ENCODE results near the gene NUP62. TPM values are rescaled to one million over a fixed set of nuclear protein-coding genes. Genes with fewer than 3 reads are reported as not detected.

The NUP62 gene
- total RNA-seq, 1 experiment from 2014 or later: 127 TPM

DNA sequence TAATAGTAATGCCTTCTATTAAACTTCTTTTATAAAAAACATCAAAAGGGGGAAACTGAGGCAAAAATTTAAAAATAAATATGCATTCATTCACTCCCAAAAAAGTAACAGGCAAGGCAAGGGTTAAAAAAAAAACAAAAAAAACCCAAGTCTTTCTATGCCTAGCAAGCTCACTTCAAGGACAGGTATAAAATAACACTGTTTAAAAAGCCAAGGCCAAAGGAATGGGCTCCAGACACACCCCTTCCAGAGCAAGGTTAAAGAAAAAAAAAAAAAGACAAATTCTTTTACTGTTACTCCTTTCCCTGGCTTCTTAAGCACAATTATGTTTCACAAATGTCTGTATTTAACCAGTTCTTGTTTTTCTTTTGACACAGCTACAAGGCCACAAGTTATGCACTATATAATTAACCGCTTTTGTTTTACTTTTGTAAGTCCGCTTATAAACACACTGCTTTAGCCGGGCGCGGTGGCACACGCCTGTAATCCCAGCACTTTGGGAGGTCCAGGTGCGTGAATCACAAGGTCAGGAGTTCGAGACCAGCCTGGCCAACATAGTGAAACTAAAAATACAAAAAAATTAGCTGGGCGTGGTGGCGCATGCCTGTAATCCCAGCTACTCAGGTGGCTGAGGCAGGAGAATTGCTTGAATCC is 28.1 kb upstream of the NUP62 start:
- Histone ChIP-seq H3K4me1 (ENCODE audit: insufficient read depth, low read length) (peaks cover 3% of the 10 kb centered on the region; the same call in 1 of the 2 replicates), H3K23ac (ENCODE audit: insufficient read length, low read depth, low read length) (no peak overlapping the region), H4K8ac (replicated peaks; ENCODE audit: insufficient read length, low read depth, low read length) (no peak overlapping the region), H3K79me1 (ENCODE audit: insufficient read depth, low read depth, low read length, poor library complexity, severe bottlenecking) (no peaks in the 10 kb centered on the region), H2BK20ac (ENCODE audit: low read depth, low read length, poor library complexity, severe bottlenecking) (peak overlapping the region; percentile 83), H2BK15ac (ENCODE audit: low read depth, low read length) (no peak overlapping the region), H4K91ac (ENCODE audit: insufficient read length, low read depth, low read length) (no peak overlapping the region), H2BK5ac (ENCODE audit: insufficient read length, low read length) (no peak overlapping the region), H3K9ac (ENCODE audit: extremely low read depth, insufficient read length, low read length) (no peak overlapping the region), H3K27me3 (ENCODE audit: insufficient read depth, low read length) (no peaks in the 10 kb centered on the region), H4K20me1 (ENCODE audit: control insufficient read depth, insufficient read depth, insufficient read length) (no peaks in the 10 kb centered on the region), H3K23me2 (ENCODE audit: insufficient read length, low read depth, low read length, poor library complexity, severe bottlenecking) (no peaks in the 10 kb centered on the region), H3K14ac (ENCODE audit: insufficient read depth, low read length) (no peak overlapping the region), H2BK12ac (ENCODE audit: insufficient read length, low read depth, low read length) (no peak overlapping the region), H4K5ac (ENCODE audit: insufficient read length, low read depth, low read length) (no peak overlapping the region), H3K56ac (ENCODE audit: insufficient read length, low read depth, low read length) (no peak overlapping the region), H3K9me3 (ENCODE audit: control insufficient read depth, low read depth, low read length) (no peaks in the 10 kb centered on the region), H2BK120ac (ENCODE audit: low read depth, low read length, poor library complexity, severe bottlenecking) (no peak overlapping the region), H3K4me2 (ENCODE audit: insufficient read depth, insufficient read length, low read length) (no peak overlapping the region), H2AFZ (ENCODE audit: low read length) (no peak overlapping the region), H2AK5ac (ENCODE audit: insufficient read length, low read length) (no peak overlapping the region), H3K4ac (ENCODE audit: low read depth, low read length) (no peak overlapping the region), H3K79me2 (ENCODE audit: insufficient read depth, low read length) (no peaks in the 10 kb centered on the region), H3T11ph (ENCODE audit: low read length) (no peak overlapping the region), H3K18ac (ENCODE audit: insufficient read length, low read depth, low read length) (no peak overlapping the region), H3K27ac (ENCODE audit: insufficient read length, low read depth, low read length) (no peak overlapping the region)
- DNase-seq: no peak
- peaks cover 7 to 9% of the 10 kb centered on the region in 2 experiments; a peak in 4 of 5 replicates for H3K9me3 Mint-ChIP-seq
- peaks cover 22 to 44% of the 10 kb centered on the region in 2 experiments for H3K4me1 Mint-ChIP-seq
- no CpG with 5 or more reads among the region's 10 CpGs for WGBS (ENCODE audit: extremely low coverage, insufficient read length, low lambda C conversion rate)
- H3K27ac Mint-ChIP-seq: no peak overlapping the region
- TF ChIP-seq, protein P1, sequence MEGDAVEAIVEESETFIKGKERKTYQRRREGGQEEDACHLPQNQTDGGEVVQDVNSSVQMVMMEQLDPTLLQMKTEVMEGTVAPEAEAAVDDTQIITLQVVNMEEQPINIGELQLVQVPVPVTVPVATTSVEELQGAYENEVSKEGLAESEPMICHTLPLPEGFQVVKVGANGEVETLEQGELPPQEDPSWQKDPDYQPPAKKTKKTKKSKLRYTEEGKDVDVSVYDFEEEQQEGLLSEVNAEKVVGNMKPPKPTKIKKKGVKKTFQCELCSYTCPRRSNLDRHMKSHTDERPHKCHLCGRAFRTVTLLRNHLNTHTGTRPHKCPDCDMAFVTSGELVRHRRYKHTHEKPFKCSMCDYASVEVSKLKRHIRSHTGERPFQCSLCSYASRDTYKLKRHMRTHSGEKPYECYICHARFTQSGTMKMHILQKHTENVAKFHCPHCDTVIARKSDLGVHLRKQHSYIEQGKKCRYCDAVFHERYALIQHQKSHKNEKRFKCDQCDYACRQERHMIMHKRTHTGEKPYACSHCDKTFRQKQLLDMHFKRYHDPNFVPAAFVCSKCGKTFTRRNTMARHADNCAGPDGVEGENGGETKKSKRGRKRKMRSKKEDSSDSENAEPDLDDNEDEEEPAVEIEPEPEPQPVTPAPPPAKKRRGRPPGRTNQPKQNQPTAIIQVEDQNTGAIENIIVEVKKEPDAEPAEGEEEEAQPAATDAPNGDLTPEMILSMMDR (conservative IDR thresholded peaks at IDR 0.05): no peak
- peaks cover 8% of the 10 kb centered on the region for H3K27me3 Mint-ChIP-seq (ENCODE audit: low read depth)
- H3K4me3 Mint-ChIP-seq: no peak overlapping the region
- H3K36me3 Mint-ChIP-seq (ENCODE audit: insufficient read depth in 1 of 3, low read depth in 3 of 3): peaks cover 0 to 4% (median 0%) of the 10 kb centered on the region in 3 experiments; a peak in 2 of 7 replicates
